ENCODE measurements around the gene FAM153A.
"Not testable (repeated sequence)": the region's sequence is repeated elsewhere in the genome, so short reads cannot be mapped to it uniquely, and the experiment has no call there.

The FAM153A gene

GRCh38 chr5:177724858-177725257 lies 57.8 kb downstream of the FAM153A start:
- not testable (repeated sequence) for DNase-seq (ENCODE audit: low spot score)

DNA sequence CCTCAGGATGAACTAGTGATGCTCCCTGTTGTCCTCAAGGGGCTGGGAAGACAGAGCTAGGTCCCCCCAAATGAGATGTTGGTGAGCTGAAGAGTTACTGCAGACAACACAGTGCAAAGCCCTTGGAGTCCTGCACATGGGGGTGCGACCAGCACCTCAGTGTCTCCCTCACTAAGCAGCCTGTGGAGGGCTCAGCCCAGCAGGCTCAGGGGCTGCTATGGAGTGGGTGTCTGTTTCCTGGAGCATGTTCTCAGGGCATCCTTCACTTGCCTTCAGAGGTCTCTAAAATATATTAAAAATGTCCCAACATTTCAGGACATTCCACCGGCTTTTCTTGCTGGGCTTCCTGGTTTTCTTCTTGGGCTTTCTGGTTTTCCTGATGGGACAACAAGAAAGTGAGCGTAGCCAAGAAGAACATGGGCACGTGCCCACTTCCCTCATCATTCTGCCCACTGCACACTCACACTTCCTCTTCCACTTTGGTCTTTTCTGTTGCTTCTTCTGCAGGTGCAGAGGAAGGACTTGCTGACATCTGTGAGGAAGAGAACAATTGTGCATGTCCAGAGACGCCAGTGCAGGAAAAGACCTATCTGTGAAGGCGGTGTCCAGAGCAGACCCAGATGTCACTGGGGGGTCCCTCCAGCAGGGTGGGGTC lies 58.7 kb downstream of the FAM153A start:
- DNase-seq (ENCODE audit: low spot score), result not testable (repeated sequence)

GRCh38 chr5:177722829-177723228 lies 59.9 kb downstream of the FAM153A start:
- DNase-seq (ENCODE audit: low spot score), result not testable (repeated sequence)

DNA sequence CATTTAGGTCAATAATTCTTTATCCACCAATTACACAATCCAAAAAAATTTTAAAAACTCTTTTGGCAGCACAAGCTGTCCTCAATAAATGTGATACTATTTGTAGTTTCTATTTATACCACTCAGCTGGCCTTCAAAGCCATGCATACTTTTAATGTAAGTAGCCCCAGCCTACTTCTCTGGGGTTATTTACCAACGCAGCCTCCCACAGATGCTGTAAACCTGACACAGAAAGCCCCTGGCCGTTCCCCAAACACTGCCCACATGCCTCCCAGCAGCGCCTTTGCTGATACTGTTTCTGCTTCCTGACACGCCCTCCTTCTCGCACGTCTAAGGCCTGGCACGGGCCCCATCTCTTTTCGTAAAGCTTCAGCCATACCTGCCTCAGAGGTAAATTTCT lies 62.7 kb downstream of the FAM153A start:
- DNase-seq (ENCODE audit: low spot score), result not testable (repeated sequence)

- DNase-seq (ENCODE audit: low spot score), result not testable (repeated sequence)
Measured at GRCh38 chr5:177715423-177715822, 67.3 kb downstream of the FAM153A start.

- DNase-seq (ENCODE audit: low spot score), result not testable (repeated sequence)
Measured at GRCh38 chr5:177696100-177696499, 86.6 kb downstream of the FAM153A start.

DNA sequence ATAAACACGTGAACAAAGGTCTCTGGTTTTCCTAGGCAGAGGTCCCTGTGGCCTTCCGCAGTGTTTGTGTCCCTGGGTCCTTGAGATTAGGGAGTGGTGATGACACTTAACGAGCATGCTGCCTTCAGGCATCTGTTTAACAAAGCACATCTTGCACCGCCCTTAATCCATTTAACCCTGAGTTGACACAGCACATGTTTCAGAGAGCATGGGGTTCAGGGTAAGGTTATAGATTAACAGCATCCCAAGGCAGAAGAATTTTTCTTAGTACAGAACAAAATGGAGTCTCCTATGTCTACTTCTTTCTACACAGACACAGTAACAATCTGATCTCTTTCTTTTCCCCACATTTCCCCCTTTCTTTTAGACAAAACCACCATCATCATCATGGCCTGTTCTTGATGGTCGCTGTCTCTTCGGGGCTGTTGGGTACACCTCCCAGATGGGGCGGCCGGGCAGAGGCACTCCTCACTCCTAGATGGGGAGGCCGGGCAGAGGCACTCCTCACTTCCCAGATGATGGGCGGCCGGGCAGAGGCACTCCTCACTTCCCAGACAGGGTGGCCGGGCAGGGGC lies 87.3 kb downstream of the FAM153A start:
- DNase-seq (ENCODE audit: low spot score), result not testable (repeated sequence)

DNA sequence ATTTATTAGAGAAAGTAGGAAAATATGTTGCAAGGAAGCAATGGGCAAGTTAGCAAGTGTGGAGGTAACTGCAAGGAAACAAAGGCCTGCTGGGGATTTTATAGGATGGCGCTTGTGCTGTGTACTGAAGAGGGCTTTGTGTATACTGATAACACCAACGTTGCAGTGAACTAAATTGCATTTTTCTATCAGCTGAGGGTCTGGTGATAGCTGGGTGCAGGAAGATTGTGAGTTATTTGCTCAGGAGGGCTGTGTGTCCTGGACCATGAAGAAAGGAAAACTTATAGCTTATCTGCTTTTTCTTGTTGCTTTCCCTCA lies 88.2 kb downstream of the FAM153A start:
- not testable (repeated sequence) for DNase-seq (ENCODE audit: low spot score)

- DNase-seq (ENCODE audit: low spot score), result not testable (repeated sequence)
Measured at GRCh38 chr5:177693671-177694517, 88.8 kb downstream of the FAM153A start.

GRCh38 chr5:177692969-177693368 lies 89.7 kb downstream of the FAM153A start:
- not testable (repeated sequence) for DNase-seq (ENCODE audit: low spot score)

DNA sequence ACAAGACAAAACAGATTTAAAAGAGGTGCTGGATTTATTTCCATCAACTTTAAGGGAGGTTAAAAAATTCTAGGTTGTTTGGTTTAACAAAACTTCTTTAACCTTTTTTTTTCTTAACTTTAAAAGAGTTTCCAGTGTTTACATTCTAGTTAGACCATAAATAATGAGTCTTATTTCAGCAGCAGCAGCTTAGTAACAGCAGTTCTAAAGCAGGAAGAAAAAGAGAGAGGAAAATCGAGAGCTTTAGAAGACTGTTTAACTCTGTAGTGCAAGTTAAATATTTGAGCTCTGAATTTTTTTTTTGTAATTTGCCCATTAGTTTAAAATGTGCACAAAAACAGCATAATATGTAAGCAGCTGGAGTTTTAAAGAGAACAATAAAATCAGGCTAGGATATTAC lies 90.2 kb downstream of the FAM153A start:
- DNase-seq (ENCODE audit: low spot score), result not testable (repeated sequence)

- not testable (repeated sequence) for DNase-seq (ENCODE audit: low spot score)
Measured at GRCh38 chr5:177689011-177689610, 93.6 kb downstream of the FAM153A start.

- DNase-seq (ENCODE audit: low spot score), result not testable (repeated sequence)
Measured at GRCh38 chr5:177688091-177688490, 94.6 kb downstream of the FAM153A start.

DNA sequence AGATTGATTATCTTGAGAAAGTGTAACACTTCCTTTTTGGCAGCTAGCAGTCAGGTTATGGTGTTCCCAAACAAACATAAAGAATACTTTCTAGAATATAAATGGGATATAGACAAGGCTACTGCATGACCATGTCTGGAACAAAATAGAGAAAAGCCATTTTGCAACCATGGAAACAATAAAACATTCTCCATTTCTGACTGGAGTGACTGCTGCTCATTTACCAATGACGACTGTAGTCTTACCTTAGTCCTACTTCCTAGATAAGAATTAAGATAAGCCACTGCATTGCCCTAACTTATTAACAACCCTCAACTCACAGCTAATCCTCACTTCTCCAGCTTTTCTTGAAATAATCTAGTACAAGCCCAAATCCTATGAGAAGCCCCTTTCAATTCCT lies 100.8 kb downstream of the FAM153A start:
- DNase-seq (ENCODE audit: low spot score), result not testable (repeated sequence)
